Epidermal melanocyte (primary cell): ENCODE results near the gene SLC1A7.
A peak's percentile ranks its signal among the peaks of the same experiment; 100 is the strongest.

Experiments
- DNase-seq: peaks from one replicate; pipeline ENCODE4 v3.0.0; 2011; ENCODE audit warnings: low spot score; ENCODE audit not compliant: insufficient read length

SLC1A7 gene

DNA sequence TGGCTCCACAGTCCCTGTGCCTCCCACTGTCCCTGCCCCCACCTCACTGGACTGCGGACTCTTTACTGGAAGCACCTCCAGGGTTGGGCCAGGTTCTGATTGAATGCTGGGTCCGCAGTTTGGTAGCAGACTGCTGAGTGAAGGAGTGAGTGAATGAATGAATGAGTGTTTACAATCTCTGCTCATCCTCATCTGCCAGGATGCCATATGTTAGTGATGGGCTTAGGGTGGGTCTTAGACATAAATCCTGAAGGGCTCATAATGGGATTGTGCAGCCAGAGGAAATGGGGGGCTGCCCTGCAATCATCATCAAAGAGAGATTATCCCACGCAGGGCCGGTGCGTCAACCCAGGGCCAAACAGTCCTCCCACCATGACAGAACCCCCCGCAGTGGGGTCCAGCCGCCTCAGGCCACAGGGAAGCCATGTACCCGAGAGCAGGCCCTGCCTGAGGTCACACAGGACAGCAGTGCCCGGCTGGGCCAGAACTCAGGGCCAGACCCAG, 26.1 kb downstream of the SLC1A7 start:
- no peak for DNase-seq

- DNase-seq: peak; percentile 48
These were observed 26.8 kb downstream of the SLC1A7 start for GRCh38 chr1:53115403-53116306.

DNA sequence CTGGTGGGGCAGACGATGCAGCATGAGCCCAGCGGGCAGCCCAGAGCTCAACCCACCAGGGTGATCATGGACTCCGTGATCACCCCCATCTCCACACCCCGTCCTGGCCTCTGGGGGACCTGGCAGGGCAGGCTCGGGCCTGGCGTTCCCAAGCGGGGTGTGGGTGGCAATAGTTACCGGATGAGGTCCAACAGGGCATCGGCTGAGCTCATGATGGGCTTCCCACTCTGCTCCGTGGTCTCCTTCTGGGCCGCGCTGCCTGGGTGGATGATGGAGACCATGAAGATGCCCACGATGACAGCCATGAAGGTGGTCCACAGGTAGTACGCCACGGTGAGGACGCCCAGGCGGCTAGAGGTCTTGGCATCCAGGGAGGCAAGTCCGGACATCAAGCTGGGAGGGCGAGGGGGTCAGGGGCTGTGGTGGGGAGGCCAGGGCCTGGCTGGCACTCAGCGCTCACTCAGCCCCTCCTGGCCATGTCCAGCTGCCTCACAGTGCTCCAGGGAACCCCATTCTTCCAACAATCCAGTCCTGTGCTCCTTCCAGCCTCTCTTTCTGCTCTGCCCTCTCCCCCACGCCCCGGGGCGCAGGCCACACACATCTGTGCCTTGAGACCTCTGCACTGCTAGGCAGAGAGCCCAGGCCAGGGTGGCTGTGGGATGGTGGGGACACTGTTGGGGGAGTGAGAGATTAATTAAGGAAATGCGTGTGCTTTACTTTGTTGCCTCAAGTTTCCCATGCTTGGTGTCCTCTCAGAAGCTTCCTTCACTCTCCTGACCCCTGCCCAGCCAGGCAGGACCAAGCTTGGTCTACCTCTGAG, 27.6 kb downstream of the SLC1A7 start:
- DNase-seq: no peak

- DNase-seq: no peak
These were observed 28.3 kb downstream of the SLC1A7 start for GRCh38 chr1:53114090-53114489.

GRCh38 chr1:53112861-53113260, 29.6 kb downstream of the SLC1A7 start:
- DNase-seq: no peak

GRCh38 chr1:53112271-53112774, 30.1 kb downstream of the SLC1A7 start:
- DNase-seq: no peak

GRCh38 chr1:53111693-53112092, 30.7 kb downstream of the SLC1A7 start:
- DNase-seq: no peak

- no peak for DNase-seq
These were observed 31.3 kb downstream of the SLC1A7 start for GRCh38 chr1:53111073-53111556.

GRCh38 chr1:53110370-53111072, 31.9 kb downstream of the SLC1A7 start:
- no peak for DNase-seq

- no peak for DNase-seq
These were observed 33.5 kb downstream of the SLC1A7 start for GRCh38 chr1:53108646-53109580.

DNA sequence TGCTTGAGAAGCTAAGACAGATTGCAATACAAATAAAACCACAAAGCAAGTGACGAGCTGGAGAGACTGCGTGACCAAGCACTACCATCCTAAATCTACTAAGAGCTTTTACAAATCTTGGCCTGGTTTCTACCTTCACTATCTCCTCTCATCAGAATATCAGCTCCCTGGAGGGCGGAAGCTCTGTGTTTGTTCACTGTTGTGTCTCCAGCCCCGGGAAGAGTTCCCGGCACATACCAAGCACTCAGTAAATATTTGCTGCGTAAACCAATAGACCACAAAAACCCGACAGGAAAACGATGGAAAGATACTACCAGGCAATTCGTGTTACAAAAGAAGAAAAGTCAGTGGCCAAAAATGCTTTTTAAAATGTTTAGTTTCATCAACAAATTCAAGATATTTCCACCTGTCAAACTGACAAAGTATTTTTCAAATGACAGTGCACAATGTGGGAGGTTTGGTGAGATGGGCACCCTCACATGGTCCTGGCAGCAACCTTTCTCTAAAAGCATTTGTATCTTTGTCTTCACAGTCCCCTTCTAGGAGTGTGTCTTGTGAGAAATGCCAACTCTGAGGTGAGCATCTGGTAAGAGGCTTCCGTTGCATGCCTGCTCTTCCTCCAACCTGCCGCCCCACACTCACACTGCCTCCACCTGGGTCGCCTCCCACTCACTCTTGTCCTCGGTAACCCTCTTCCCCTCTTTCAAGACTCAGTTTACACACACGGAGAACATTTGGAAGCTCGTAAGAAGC, 34.7 kb downstream of the SLC1A7 start:
- no peak for DNase-seq

GRCh38 chr1:53107090-53107489, 35.3 kb downstream of the SLC1A7 start:
- DNase-seq: no peak

DNA sequence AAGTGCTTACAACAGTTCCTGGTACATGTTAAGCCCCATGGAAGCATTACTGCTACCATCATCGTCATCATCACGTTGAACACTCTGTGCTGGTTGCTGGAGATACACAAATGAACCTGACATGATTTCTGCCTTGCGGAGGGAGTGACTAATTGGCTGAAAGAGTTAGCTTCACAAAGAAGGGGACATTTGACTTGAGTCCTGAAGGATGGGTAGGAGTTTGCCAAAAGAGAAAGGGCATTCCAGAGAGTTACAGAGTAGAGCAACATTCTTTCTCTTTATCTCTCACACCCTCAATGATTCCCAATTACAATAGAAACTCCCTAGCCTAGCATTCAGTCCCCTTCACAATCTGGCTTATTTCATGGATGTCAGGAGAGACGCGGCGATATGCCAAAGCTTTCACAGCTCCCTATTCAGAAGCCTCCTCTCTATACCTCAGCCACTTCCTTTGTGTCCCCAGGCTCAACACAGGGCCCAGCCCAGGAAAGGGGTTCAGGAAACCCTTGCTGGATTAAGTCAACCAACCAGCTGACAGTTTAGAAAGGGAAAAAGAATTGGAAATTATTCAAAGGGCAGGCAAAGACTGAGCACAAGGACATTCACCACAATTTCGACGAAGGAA, 38.0 kb downstream of the SLC1A7 start:
- DNase-seq: no peak

GRCh38 chr1:53094533-53094919, 47.9 kb downstream of the SLC1A7 start:
- no peak for DNase-seq

- DNase-seq: no peak
These were observed 48.5 kb downstream of the SLC1A7 start for GRCh38 chr1:53093778-53094532.

GRCh38 chr1:53093451-53093754, 49.0 kb downstream of the SLC1A7 start:
- DNase-seq: no peak

DNA sequence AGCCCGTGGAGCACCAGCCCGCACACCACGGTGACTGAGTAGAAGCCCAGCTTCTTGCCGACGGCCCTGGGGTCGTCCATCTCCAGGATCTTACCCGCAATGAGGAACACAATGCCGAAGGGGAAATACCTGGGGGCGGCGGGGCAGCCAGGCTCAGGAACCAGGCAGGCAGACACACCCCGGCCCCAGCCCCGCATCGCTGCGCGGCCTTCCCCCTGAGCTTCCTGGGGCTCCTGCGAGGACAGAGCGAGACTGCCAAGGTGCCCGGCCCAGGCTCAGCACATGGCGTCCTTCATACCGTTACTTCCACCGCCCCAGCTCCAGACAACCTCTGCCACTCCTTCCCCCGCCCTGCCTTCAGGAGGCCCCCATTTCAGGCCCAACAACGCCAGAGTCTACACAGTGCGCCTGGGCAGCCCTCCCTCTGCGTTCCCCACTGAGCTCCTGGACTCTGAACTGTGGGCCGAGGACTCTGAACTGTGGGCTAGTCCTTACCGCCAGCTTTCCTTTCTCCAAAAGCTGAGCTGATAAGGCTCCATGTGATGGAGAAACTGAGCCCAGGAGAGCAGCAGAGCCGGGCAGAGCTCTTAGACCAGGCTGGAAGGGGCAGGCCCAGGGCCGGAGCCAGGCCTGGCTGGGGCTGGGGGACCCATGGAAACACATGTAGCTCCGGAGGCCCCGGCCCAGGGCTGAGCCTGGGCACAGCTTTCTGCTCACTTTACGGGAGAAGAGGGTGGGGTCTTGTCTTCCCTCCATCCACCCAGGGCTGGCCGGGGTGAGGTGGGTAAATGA, 49.6 kb downstream of the SLC1A7 start:
- DNase-seq: no peak
